ENCODE data around the gene NET1. TPM values are rescaled to one million over a fixed set of nuclear protein-coding genes. Genes with fewer than 3 reads are reported as not detected.

NET1 gene
- total RNA-seq, 1 donor from 2014 or later: 95.9 TPM

- TF ChIP-seq, protein P1, sequence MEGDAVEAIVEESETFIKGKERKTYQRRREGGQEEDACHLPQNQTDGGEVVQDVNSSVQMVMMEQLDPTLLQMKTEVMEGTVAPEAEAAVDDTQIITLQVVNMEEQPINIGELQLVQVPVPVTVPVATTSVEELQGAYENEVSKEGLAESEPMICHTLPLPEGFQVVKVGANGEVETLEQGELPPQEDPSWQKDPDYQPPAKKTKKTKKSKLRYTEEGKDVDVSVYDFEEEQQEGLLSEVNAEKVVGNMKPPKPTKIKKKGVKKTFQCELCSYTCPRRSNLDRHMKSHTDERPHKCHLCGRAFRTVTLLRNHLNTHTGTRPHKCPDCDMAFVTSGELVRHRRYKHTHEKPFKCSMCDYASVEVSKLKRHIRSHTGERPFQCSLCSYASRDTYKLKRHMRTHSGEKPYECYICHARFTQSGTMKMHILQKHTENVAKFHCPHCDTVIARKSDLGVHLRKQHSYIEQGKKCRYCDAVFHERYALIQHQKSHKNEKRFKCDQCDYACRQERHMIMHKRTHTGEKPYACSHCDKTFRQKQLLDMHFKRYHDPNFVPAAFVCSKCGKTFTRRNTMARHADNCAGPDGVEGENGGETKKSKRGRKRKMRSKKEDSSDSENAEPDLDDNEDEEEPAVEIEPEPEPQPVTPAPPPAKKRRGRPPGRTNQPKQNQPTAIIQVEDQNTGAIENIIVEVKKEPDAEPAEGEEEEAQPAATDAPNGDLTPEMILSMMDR (IDR thresholded peaks at IDR 0.05): no peak
- Histone ChIP-seq H3K27me3 (no peaks in the 10 kb centered on the region), H3K4me3 (no peak overlapping the region), H3K36me3 (peaks cover 9 to 19% of the 10 kb centered on the region in 2 donors), H3K9me3 (no peaks in the 10 kb centered on the region), H3K27ac (no peak overlapping the region), H3K4me1 (peaks cover 0 to 16% of the 10 kb centered on the region in 2 donors)
- DNase-seq (ENCODE audit: low spot score in 2 of 2): no peak
- intact Hi-C loops (cut with DNase I): no loop called here
These were observed 50.5 kb downstream of the NET1 start for GRCh38 chr10:5462841-5463293.

DNA sequence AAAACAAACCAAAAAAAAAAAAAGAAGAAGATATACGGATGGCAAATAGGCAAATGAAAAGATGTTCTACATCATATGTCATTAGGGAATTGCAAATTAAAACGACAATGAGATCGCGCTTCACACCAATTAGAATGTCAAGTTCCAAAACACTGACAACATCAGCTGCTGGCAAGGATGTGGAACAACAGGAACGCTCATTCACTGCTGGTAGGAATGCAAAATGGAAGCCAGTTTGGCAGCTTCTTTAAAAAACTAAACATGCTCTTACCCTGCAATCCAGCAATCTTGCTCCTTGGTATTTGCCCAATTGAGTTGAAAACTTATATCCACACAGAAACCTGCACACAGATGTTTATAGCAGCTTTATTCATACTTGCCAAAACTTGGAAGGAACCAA lies 52.2 kb downstream of the NET1 start:
- no peak overlapping the region for H3K4me3 ChIP-seq
- H3K27me3 ChIP-seq: no peaks in the 10 kb centered on the region
- intact Hi-C loops (cut with DNase I): no loop called here
- DNase-seq (ENCODE audit: low spot score in 2 of 2): no peak
- TF ChIP-seq, protein P1 (IDR thresholded peaks at IDR 0.05): no peak
- H3K36me3 ChIP-seq: peaks cover 2 to 4% of the 10 kb centered on the region in 2 donors
- H3K4me1 ChIP-seq: peaks cover 0 to 16% of the 10 kb centered on the region in 2 donors
- peak overlapping the region in 1 of 2 donors; percentile 20 for H3K27ac ChIP-seq
- no peaks in the 10 kb centered on the region for H3K9me3 ChIP-seq

GRCh38 chr10:5465976-5466450 lies 53.7 kb downstream of the NET1 start:
- peaks cover 0 to 16% of the 10 kb centered on the region in 2 donors for H3K4me1 ChIP-seq
- no peaks in the 10 kb centered on the region for H3K36me3 ChIP-seq
- no peak overlapping the region for H3K4me3 ChIP-seq
- intact Hi-C loops (cut with DNase I): loop anchor here (5.0 kb wide), 1 partner anchor 66 kb away; no protein-coding TSS in a partner anchor
- TF ChIP-seq, protein P1 (IDR thresholded peaks at IDR 0.05): no peak
- no peaks in the 10 kb centered on the region for H3K27me3 ChIP-seq
- H3K9me3 ChIP-seq: no peaks in the 10 kb centered on the region
- peak overlapping the region; percentile 71 for H3K27ac ChIP-seq
- DNase-seq (ENCODE audit: low spot score in 2 of 2): no peak

DNA sequence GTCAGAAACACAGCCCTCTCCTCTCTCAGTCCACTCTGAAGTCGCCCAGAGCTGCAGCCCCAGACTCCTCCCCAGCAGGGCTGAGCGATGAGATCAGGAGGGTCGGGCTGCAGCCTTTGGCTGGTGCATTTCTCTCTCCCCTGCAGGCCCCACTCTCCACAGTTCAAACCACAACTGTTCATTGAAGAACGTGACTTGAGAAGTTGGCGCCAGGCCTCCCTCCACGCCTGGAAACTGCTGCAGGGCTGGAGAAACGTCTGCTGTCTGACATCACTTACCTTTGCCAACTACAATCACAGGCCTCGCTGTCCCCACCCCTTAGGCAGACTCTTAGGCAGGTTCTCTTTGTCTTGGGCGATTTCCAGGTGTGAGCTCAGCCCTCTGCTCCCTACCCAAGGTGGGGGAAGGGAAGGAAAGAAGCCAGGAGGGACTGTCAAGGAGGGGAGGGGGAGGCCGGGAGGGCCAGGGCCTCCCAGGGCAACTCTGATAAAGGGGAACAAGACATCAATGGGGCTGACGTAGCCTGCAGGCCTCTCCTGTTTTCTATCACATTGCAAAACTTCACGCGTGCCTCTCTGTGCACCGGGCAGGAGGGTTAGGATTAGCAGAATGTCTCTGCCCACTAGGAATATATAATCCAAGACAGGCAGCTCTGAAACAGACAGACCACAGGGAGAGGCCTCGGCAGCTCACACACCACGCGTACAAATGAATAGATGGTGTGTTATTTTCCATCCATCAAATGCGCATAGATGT lies 54.3 kb downstream of the NET1 start:
- H3K27me3 ChIP-seq: no peaks in the 10 kb centered on the region
- peaks cover 0 to 16% of the 10 kb centered on the region in 2 donors for H3K4me1 ChIP-seq
- H3K27ac ChIP-seq: peak overlapping the region; percentile 71
- TF ChIP-seq, protein P1 (IDR thresholded peaks at IDR 0.05): no peak
- no peaks in the 10 kb centered on the region for H3K36me3 ChIP-seq
- H3K4me3 ChIP-seq: no peak overlapping the region
- DNase-seq (ENCODE audit: low spot score in 2 of 2): no peak
- intact Hi-C loops (cut with DNase I): loop anchor here (5.0 kb wide), 1 partner anchor 66 kb away; no protein-coding TSS in a partner anchor
- no peaks in the 10 kb centered on the region for H3K9me3 ChIP-seq

DNA sequence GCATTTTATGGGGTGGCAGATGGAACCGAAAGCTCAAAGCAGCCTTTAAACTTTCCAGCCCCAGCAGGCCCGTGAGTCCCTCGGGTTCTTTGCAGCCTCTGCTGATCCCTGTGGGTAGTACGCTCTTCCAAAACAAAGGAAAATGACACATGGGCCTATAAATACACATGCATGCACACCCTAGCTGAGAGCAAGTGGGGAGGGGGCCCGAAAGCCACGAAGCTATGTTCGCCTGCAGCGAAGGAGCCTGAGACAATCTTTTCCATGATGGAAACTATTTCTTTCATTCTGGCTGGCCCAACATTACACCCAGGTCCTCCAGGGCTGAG lies 54.8 kb downstream of the NET1 start:
- DNase-seq (ENCODE audit: low spot score in 2 of 2): no peak
- H3K27ac ChIP-seq: peak overlapping the region; percentile 71
- TF ChIP-seq, protein P1 (IDR thresholded peaks at IDR 0.05): no peak
- H3K9me3 ChIP-seq: no peaks in the 10 kb centered on the region
- no peaks in the 10 kb centered on the region for H3K36me3 ChIP-seq
- no peaks in the 10 kb centered on the region for H3K27me3 ChIP-seq
- H3K4me3 ChIP-seq: no peak overlapping the region
- intact Hi-C loops (cut with DNase I): loop anchor here (5.0 kb wide), 1 partner anchor 65 kb away; no protein-coding TSS in a partner anchor
- H3K4me1 ChIP-seq: peaks cover 0 to 13% of the 10 kb centered on the region in 2 donors
